ENCODE data around the gene FAM184B.

FAM184B gene

GRCh38 chr4:17681281-17682221 lies 99.9 kb downstream of the FAM184B start:
- Histone ChIP-seq H3K4me3 (ENCODE audit: low read length, poor library complexity, severe bottlenecking) (no peak overlapping the region), H3K9ac (ENCODE audit: low read depth, low read length, poor library complexity, severe bottlenecking) (no peak overlapping the region), H3K4me2 (ENCODE audit: low read depth, low read length, poor library complexity, severe bottlenecking) (no peak overlapping the region), H3F3A (ENCODE audit: low read depth) (no peaks in the 10 kb centered on the region), H3K4me1 (ENCODE audit: insufficient read depth, low read length, poor library complexity, severe bottlenecking) (no peaks in the 10 kb centered on the region), H4K20me1 (ENCODE audit: insufficient read depth, low read length, poor library complexity, severe bottlenecking) (no peaks in the 10 kb centered on the region), H3K9me2 (replicated peaks; ENCODE audit: low read depth, low read length) (no peaks in the 10 kb centered on the region), H3K36me3 (ENCODE audit: insufficient read depth, low read length) (no peaks in the 10 kb centered on the region), H3K9me3 (ENCODE audit: insufficient read depth, low read depth, low read length) (no peaks in the 10 kb centered on the region), H2AFZ (ENCODE audit: low read length) (no peak overlapping the region), H3K79me2 (ENCODE audit: insufficient read depth, low read length) (no peaks in the 10 kb centered on the region), H3K27me3 (ENCODE audit: insufficient read depth, low read length, poor library complexity, severe bottlenecking) (no peaks in the 10 kb centered on the region)
- TF ChIP-seq EZH2phosphoT487 (IDR thresholded peaks at IDR 0.05; ENCODE audit: borderline replicate concordance) (no peak), CTCF (conservative IDR thresholded peaks at IDR 0.05; ENCODE audit: low read length) (no peak)

GRCh38 chr4:17680559-17681280 lies 100.7 kb downstream of the FAM184B start:
- no peaks in the 10 kb centered on the region for H3K4me1 ChIP-seq (ENCODE audit: insufficient read depth, low read length, poor library complexity, severe bottlenecking)
- no peaks in the 10 kb centered on the region for H4K20me1 ChIP-seq (ENCODE audit: insufficient read depth, low read length, poor library complexity, severe bottlenecking)
- no peaks in the 10 kb centered on the region for H3F3A ChIP-seq (ENCODE audit: low read depth)
- H3K9ac ChIP-seq (ENCODE audit: low read depth, low read length, poor library complexity, severe bottlenecking), result no peak overlapping the region
- no peaks in the 10 kb centered on the region for H3K36me3 ChIP-seq (ENCODE audit: insufficient read depth, low read length)
- H3K9me2 ChIP-seq (replicated peaks; ENCODE audit: low read depth, low read length), result no peaks in the 10 kb centered on the region
- no peak overlapping the region for H3K4me3 ChIP-seq (ENCODE audit: low read length, poor library complexity, severe bottlenecking)
- H3K4me2 ChIP-seq (ENCODE audit: low read depth, low read length, poor library complexity, severe bottlenecking), result no peak overlapping the region
- no peaks in the 10 kb centered on the region for H3K9me3 ChIP-seq (ENCODE audit: insufficient read depth, low read depth, low read length)
- no peaks in the 10 kb centered on the region for H3K79me2 ChIP-seq (ENCODE audit: insufficient read depth, low read length)
- H2AFZ ChIP-seq (ENCODE audit: low read length), result no peak overlapping the region
- no peak for TF ChIP-seq EZH2phosphoT487 (IDR thresholded peaks at IDR 0.05; ENCODE audit: borderline replicate concordance)
- TF ChIP-seq CTCF (conservative IDR thresholded peaks at IDR 0.05; ENCODE audit: low read length), result no peak
- H3K27me3 ChIP-seq (ENCODE audit: insufficient read depth, low read length, poor library complexity, severe bottlenecking), result no peaks in the 10 kb centered on the region

- no peaks in the 10 kb centered on the region; the same call in 1 of the 2 replicates for H3K9me3 ChIP-seq (ENCODE audit: insufficient read depth, low read depth, low read length)
- H3F3A ChIP-seq (ENCODE audit: low read depth), result no peaks in the 10 kb centered on the region
- no peak overlapping the region for H3K4me2 ChIP-seq (ENCODE audit: low read depth, low read length, poor library complexity, severe bottlenecking)
- H3K36me3 ChIP-seq (ENCODE audit: insufficient read depth, low read length), result no peaks in the 10 kb centered on the region
- TF ChIP-seq CTCF (conservative IDR thresholded peaks at IDR 0.05; ENCODE audit: low read length) (no peak), EZH2phosphoT487 (IDR thresholded peaks at IDR 0.05; ENCODE audit: borderline replicate concordance) (no peak)
- no peak overlapping the region for H3K9ac ChIP-seq (ENCODE audit: low read depth, low read length, poor library complexity, severe bottlenecking)
- no peaks in the 10 kb centered on the region for H4K20me1 ChIP-seq (ENCODE audit: insufficient read depth, low read length, poor library complexity, severe bottlenecking)
- no peaks in the 10 kb centered on the region for H3K9me2 ChIP-seq (replicated peaks; ENCODE audit: low read depth, low read length)
- no peaks in the 10 kb centered on the region for H3K79me2 ChIP-seq (ENCODE audit: insufficient read depth, low read length)
- H3K4me1 ChIP-seq (ENCODE audit: insufficient read depth, low read length, poor library complexity, severe bottlenecking), result peaks cover 26% of the 10 kb centered on the region
- no peak overlapping the region for H2AFZ ChIP-seq (ENCODE audit: low read length)
- H3K4me3 ChIP-seq (ENCODE audit: low read length, poor library complexity, severe bottlenecking), result no peak overlapping the region
- H3K27me3 ChIP-seq (ENCODE audit: insufficient read depth, low read length, poor library complexity, severe bottlenecking), result no peaks in the 10 kb centered on the region
Measured at GRCh38 chr4:17670423-17670822, 111.0 kb downstream of the FAM184B start.
